Panc1 (cell line): ENCODE results near the gene SHROOM2.

Source experiments
- CTCF ChIP-seq: fragments of 450-650 bp; IDR thresholded peaks from 2 replicates; pipeline ENCODE4 v1.5.1; 2017; ENCODE audit warnings: mild to moderate bottlenecking
- POLR2AphosphoS5 ChIP-seq: IDR thresholded peaks from 2 replicates; pipeline ENCODE4 v1.6.1; 2012; ENCODE audit warnings: mild to moderate bottlenecking, low read depth, low read length, moderate library complexity
- TCF7L2 ChIP-seq: IDR thresholded peaks from 2 replicates; pipeline ENCODE4 v1.6.1; 2011; ENCODE audit warnings: mild to moderate bottlenecking, low read depth, low read length, inconsistent platforms

- TF ChIP-seq CTCF (no peak), POLR2AphosphoS5 (no peak), TCF7L2 (no peak)
Observed at GRCh38 chrX:9797384-9798360, 11.4 kb downstream of the SHROOM2 start.
